AG08396 (cell line): ENCODE data around the gene FGFR1OP2.

ENCODE experiments used
- DNase-seq: peaks from one replicate; pipeline ENCODE4 v3.0.0; 2012; ENCODE audit warnings: low spot score, mixed read lengths

Gene FGFR1OP2

DNA sequence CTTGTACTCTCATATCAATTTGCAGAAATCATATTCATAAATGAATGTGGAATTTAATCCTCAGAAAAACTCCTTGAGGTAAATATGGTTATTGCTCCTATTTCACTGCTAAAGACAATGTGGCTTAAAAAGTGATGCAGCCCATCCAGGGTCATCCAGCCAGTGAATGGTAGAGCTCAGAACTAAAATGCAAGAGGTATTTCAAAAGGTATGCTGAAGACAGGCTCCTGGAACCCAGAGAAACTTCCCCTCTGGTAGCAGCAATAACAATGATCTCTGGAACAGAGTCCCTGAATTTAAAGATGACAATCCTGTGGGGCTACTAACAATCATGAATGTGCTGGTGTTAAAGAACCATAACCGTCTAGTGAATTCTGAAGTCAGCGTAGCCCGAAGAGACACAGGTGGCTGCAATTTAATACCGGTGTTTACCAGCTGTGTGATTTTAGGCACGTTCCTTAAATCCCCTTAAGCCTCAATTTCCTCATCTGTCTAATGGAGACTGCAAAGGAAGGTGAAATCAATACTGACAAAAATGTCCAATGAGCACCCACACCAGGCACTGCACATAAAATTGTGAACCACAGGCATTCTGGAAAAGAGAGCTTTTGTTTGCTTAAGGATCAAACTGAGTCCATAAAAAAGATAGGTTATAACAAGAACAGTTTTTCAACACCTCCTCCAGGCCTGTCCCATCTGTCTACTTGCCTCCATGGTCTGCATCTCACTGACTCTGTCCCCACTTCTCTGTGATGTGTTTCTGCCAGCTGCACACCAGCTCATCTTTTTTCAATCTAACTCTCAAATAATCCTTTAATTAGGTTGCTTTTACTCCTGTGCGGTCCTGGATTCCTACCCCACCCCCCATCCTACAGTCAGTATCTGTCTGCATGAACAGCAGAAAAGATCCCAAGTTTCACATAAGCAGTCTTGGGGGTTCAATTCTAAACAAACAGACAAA is 65.4 kb downstream of the FGFR1OP2 start:
- DNase-seq: no peak

DNA sequence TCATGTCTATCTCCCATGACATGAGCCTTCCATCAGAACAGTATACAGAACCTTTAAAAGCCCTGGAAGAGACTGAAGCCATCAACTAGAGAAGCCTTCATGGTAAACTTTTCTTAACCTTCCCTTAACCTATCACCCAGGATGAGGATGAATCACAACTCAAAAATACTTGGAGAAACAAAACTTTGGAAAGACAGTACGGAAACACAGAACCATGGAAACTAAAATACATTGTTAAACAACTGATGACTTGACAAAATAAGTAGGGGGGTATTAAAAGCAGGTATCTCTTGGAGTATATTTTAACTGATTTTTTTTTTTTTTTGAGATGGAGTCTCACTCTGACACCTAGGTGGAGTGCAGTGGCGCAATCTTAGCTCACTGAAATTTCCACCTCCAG is 67.2 kb downstream of the FGFR1OP2 start:
- no peak for DNase-seq

DNA sequence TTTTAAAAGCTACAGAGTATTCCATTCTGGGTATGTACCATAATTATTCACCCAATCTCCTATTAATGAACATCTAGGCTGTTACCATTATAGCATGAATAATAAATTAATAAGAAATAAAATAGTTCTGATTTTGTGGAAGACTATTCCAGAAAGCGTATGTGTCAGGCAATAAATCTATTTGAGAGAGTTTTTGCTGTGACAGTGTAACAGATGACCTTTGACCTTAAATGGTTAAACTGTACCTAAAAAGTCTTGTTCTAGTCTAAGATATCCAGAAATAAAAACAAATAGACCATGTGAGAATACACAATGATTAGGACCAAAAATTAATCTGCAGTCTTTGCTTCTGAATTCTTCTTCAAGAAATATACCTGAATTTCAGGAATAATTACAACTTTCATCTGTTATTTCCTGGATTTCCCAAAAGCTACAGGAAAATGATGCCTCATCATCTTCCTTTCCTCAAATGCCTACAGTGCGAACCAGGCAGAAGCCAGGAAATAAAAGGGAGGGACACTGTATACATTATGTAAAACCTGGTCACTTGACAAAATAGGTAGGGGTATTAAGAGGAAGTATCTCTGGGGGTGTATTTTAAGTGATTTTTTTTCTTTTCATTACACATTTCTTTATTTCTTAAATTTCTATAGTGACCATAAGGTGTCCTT is 68.7 kb downstream of the FGFR1OP2 start:
- DNase-seq: no peak

DNA sequence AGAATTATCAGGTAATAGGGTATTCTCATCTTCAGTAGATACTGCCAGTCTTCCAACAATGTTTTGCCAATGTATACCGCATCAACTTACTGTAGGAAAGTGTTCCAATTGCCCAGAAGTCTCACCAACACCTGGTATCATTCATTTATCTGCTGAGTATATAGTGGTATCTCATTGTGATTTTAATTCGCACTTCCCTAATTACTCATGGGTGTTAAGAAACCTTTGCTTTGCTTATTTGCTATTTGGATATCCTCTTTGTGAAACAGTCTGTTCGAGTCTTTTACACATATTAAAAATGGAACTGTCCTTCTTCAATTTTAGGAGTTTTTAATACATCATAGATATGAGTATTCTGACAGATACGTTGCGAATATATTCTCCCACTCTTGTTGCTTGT is 69.8 kb downstream of the FGFR1OP2 start:
- no peak for DNase-seq

DNA sequence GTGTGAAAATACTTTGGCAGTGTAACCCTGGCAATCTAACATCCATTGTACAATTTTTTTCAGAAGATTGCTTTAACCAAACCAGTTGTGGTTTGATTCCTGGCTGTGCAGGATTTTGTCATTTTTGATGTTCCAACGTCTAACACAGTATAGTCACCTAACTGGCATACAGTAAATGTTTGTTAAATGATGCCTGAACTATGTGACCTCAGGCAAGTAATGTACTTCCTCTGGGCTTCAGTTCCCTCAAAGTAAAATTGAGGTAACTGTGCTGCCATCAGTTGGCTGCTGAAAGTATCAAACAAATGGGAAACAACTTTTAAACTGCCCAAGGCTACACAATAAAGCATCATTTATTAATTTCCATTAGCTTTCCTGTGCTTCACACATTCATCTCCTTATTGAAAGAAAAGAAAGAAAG is 71.6 kb downstream of the FGFR1OP2 start:
- DNase-seq: no peak

DNA sequence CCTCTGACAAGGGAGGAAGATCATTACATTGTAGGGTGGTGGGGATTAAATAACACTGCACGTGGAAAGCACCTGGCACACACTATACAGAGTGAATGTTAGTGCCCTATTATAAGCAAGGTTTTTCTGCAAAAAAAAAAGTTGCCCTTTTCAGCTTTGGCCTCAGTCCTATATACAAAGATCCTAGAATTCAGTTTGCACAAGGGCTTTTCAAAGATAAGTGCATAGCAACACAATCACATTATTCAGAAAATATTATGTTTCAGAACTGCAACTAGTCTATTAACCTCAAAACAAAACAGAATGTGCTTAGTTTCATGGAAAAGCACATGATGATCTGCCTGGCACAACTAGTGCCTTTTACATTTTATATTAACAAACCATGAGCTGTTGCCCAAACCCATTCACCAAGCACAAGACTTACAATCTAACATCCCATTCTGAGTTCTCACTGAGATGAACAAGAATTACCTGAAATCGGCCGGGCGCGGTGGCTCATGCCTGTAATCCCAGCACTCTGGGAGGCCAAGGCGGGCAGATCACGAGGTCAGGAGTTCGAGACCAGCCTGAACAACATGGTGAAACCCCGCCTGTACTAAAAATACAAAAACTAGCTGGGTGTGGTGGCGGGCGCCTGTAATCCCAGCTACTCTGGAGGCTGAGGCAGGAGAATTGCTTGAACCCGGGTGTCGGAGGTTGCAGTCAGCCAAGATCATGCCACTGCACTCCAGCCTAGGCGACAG is 74.1 kb downstream of the FGFR1OP2 start:
- no peak for DNase-seq

DNA sequence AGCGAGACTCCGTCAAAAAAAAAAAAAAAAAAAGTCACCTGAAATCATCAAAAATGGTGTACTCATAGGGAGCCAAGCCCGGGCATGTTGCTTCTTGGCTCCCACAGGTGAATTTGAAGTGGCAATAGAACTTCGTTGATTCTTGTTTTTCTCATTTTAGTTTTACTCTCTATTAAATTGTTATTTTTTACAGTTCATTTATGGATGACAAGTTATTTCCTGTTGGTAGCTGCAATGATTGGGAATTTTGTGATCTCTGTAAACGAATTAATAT is 74.6 kb downstream of the FGFR1OP2 start:
- DNase-seq: no peak

DNA sequence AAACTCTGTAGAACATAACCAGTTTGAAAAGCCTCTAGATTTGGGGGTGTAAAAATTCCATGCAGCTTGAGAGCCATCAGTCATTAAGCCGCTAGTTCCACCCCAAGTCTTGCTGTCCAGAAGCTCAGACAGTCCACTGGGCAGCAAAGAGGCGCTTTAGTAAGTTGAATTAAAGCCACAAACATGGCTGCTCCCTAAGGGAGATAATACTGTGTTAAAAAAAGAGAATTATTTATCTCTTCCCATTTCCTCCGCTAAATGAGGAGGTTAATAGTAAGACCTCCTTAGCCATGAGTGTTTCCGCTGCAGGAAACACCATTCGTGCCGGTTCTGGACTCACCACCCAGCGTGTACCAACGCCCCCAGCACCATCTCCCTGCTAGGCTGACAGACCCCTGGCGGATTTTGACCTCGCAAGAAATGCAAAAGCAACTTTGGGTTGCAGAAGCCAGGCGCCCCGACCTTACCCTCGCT is 75.4 kb downstream of the FGFR1OP2 start:
- DNase-seq: peak; percentile 31

DNA sequence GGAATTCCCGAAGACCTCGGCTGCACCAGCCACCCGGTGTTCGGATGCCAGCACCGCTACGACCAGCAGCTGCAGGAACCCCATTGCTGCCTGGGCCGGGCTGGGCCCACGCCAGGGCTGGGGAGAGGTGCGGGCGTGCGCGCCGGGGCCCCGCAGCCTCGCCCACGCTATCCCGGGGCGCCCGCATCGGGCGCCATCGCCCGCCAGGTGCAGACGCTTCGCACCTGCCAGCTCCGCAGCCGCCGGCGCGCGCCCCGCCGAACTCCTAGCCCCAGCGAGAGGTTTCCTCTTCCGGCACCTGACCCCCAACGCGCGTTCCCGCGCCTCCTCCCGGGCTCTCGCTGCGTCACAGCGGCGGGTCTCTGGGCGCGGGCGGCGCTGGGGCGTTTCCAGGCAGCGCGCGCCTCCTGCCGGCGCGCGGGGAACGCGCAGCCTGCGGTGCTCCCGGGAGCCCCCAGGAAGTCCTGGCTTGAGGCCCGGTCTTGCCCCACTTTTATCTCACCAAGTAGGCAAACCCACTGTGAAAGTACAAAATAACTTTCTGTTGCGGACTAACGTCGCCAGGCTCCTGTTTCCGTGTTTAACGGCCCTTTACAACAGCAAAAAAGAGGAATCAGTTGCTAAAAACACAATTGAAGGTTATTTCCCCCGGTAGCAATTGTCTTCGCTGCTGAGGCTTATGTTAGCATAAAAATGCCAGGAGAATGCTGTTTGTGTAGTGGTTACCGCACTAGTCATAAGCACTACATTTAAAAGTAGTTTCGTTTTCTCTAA is 76.0 kb downstream of the FGFR1OP2 start, which contains the start of gene TM7SF3:
TM7SF3 (minus strand) TSS at position 300 of the 774 bp plus-strand sequence; CDS start at position 84, 216 bp downstream.
- peak; percentile 96 for DNase-seq

DNA sequence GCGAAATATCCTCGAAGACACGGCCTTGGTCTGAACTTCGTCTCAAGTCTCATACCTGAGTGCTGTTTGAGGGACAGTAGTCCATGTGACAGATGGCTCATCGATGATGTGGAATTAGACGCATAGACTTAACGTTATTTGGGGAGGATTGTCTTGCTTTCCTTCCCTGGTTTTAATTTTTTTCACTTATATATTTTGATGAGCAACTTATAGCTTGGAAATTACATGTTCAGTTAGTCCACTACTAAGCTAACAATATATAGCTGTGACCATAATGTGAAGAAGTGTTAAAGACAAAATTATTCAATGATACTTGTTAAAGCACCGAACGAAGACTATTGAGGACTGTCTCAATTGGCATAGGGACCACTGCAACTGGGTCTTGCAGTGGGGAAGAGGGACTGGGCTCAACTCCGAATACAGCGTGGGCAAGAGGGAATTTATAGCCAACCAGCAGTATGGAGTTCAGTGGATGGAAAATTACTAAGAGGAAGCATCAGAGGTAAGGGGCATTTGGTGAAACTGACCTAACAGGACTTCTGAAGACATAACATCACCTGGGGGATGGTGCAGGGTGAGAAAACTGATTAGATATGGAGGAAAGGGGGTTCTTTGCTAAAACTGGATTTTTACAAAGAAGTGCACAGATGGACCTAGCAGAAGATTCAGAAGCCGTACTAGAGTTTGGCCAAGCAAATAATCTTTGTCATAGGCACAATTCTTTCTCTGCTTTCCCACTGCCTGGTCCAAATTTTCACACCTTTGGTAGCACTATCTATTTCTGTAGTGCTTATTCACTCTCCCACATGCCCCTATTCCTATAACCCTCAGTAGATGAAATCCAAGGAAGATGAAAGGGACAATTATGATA is 76.8 kb downstream of the FGFR1OP2 start:
- no peak for DNase-seq

DNA sequence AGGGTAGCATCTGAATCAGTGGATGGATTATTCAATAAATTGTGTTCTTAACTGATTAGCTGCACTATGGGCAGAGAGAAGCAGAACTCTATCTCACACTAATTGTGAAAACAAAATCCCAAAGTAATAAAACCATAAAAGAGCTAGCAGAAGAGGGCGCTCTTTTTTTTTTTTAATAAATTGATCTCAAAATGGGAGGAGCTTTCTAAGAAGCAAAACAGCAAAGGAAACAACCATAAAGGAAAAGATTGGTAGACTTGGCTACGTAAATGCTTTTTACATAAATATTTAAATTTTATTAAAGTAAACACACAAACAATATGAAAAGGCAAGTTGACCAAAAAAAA is 77.4 kb downstream of the FGFR1OP2 start:
- peak; percentile 30 for DNase-seq
